ENCODE results near the gene SLC7A6. TPM values are rescaled to one million over a fixed set of nuclear protein-coding genes. Genes with fewer than 3 reads are reported as not detected.

The SLC7A6 gene
- total and polyA plus RNA-seq, 2 of the 8 experiments (the other 6 are each of a cell fraction or from before 2014, with no cell fraction given) = 28.0 to 37.8 TPM

- no peak for FAIRE-seq
- H4K8ac ChIP-seq (ENCODE audit: extremely low read depth, insufficient read depth, low read length) = no peak overlapping the region
- no peak overlapping the region for H2BK120ac ChIP-seq (replicated peaks; ENCODE audit: low read depth, low read length)
- no peaks in the 10 kb centered on the region for H3K79me2 ChIP-seq (ENCODE audit: control insufficient read depth in 1 of 2, insufficient read depth in 2 of 2, low read length in 2 of 2)
- peaks cover 0 to 7% of the 10 kb centered on the region in 2 experiments for H4K20me1 ChIP-seq (replicated peaks in 1 of 2; ENCODE audit: control insufficient read depth in 1 of 2, insufficient read depth in 2 of 2, low read length in 2 of 2)
- no peak for DNase-seq (ENCODE audit: low read depth in 1 of 2, low spot score in 2 of 2)
- ChIA-PET POLR2A (ENCODE audit: partially characterized antibody) (no interaction called here), CTCF (ENCODE audit: partially characterized antibody) (interaction anchor here (1.0 to 1.5 kb wide), 4 partner anchors 9 to 165 kb away, joined by 3 to 4 read pairs (median 3); no protein-coding TSS in a partner anchor)
- no peaks in the 10 kb centered on the region for H3K4me1 ChIP-seq (replicated peaks in 1 of 4; ENCODE audit: control insufficient read depth in 3 of 4, insufficient read depth in 4 of 4, low read length in 3 of 4)
- H3K4me2 ChIP-seq (ENCODE audit: insufficient read depth in 1 of 2, low read depth in 2 of 2, low read length in 2 of 2) = no peak overlapping the region
- H3K27ac ChIP-seq (ENCODE audit: low read depth, low read length) = no peak overlapping the region
- H3K79me1 ChIP-seq (ENCODE audit: low read depth, low read length) = 0 out of 2 replicates have a peak, but pooled peaks cover 2% of the 10 kb centered on the region
- H2BK15ac ChIP-seq (ENCODE audit: low read length) = no peak overlapping the region
- no peak overlapping the region for H3K4ac ChIP-seq (replicated peaks; ENCODE audit: insufficient read length, low read depth, low read length)
- H2AK5ac ChIP-seq (ENCODE audit: low read depth, low read length) = no peak overlapping the region
- H3K9ac ChIP-seq (replicated peaks in 1 of 4; ENCODE audit: extremely low read depth in 1 of 4, low read depth in 3 of 4, low read length in 3 of 4) = no peak overlapping the region
- 93% methylated on average over 25 of the region's 27 CpGs; no CpG with 5 or more reads in 1 of the 2 experiments for WGBS, 2 experiments (ENCODE audit: extremely low coverage in 1 of 2, insufficient coverage in 1 of 2, insufficient read length in 1 of 2, insufficient replicate concordance in 2 of 2, low coverage in 1 of 2, low lambda C conversion rate in 2 of 2, missing lambda C conversion rate in 1 of 2)
- H3K14ac ChIP-seq (ENCODE audit: insufficient read length) = no peak overlapping the region
- H3K23me2 ChIP-seq (ENCODE audit: low read depth, low read length) = no peaks in the 10 kb centered on the region; the same call in 1 of the 2 replicates
- TF ChIP-seq MAFK (IDR thresholded peaks at IDR 0.05; ENCODE audit: low read depth, low read length) = peak; percentile 18; the same call in 1 of the 2 replicates
- no peak for TF ChIP-seq SIRT6 (IDR thresholded peaks at IDR 0.05; ENCODE audit: low read length)
- H3K36me3 ChIP-seq (ENCODE audit: control insufficient read depth in 2 of 4, insufficient read depth in 4 of 4, low read length in 3 of 4) = peaks cover 4 to 48% (median 18%) of the 10 kb centered on the region in 4 experiments; a peak in 5 of 8 replicates
- no peak overlapping the region for H4K5ac ChIP-seq (ENCODE audit: insufficient read length, low read depth, low read length)
- no peak overlapping the region for H2BK5ac ChIP-seq (ENCODE audit: low read depth, low read length)
- H3K56ac ChIP-seq (replicated peaks; ENCODE audit: insufficient read length, low read depth, low read length) = no peak overlapping the region
- no peak overlapping the region for H3K4me3 ChIP-seq (ENCODE audit: extremely low read depth in 1 of 4, insufficient read depth in 2 of 4, low read depth in 3 of 4, low read length in 4 of 4)
- H3K18ac ChIP-seq (ENCODE audit: extremely low read depth, low read length) = no peak overlapping the region
- H3K23ac ChIP-seq (ENCODE audit: insufficient read length) = no peak overlapping the region
- H2BK20ac ChIP-seq (ENCODE audit: low read length) = no peak overlapping the region
- no peaks in the 10 kb centered on the region; a peak in 1 of 7 replicates for H3K27me3 ChIP-seq (replicated peaks in 1 of 4; ENCODE audit: control insufficient read depth in 3 of 4, extremely low read depth in 1 of 4, insufficient read depth in 3 of 4, low read length in 3 of 4)
- no peak overlapping the region for H4K91ac ChIP-seq (replicated peaks; ENCODE audit: insufficient read length, low read length)
- no peaks in the 10 kb centered on the region for H3K9me3 ChIP-seq (ENCODE audit: insufficient read depth in 2 of 2, low read depth in 1 of 2, low read length in 1 of 2)
- H2AFZ ChIP-seq (ENCODE audit: low read length) = no peak overlapping the region
- no peak overlapping the region for H2BK12ac ChIP-seq (ENCODE audit: low read depth, low read length)
Observed at GRCh38 chr16:68348639-68349445, 84.5 kb downstream of the SLC7A6 start.
